GM12878 (cell line): ENCODE results near the gene ETHE1. TPM values are rescaled to one million over a fixed set of nuclear protein-coding genes. Genes with fewer than 3 reads are reported as not detected.

Experiments used
- ATAC-seq: fragments of 200-7000 bp; cut with Tn5 transposase; 3 replicates; pipeline ENCODE4 v1.9.1; 2020; ENCODE audit warnings: mild to moderate bottlenecking, moderate library complexity
- BruUV-seq: library from RNA; stranded (reverse); fragments of 400-500 nt; replicated peaks from 2 replicates; lab custom pipeline; 2021; lab: Mats Ljungman, UMichigan
- CTCF ChIA-PET: fragments of 300-600 bp; sonication (Branson Sonifier 250); formaldehyde crosslinking; extraction: SDS; loops from one replicate; lab custom pipeline; 2021; ENCODE audit warnings: inconsistent platforms; lab: Yijun Ruan, JAX
- POLR2A ChIA-PET: fragments of 350-600 bp; formaldehyde crosslinking; extraction: SDS; loops from one replicate; lab custom pipeline; 2021; ENCODE audit warnings: inconsistent platforms; lab: Charles Lee
- RAD21 ChIA-PET: fragments of 300-600 bp; sonication (Branson Sonifier 250); formaldehyde crosslinking; loops from one replicate; lab custom pipeline; 2023; ENCODE audit warnings: antibody characterized with exemption; ENCODE audit not compliant: unreplicated experiment; lab: Charles Lee
- SMC1A ChIA-PET: fragments of 300-600 bp; sonication (Branson Sonifier 250); formaldehyde crosslinking; loops from one replicate; lab custom pipeline; 2023; ENCODE audit not compliant: unreplicated experiment, uncharacterized antibody; lab: Charles Lee
- DNase-seq: peaks from one replicate; pipeline ENCODE4 v3.0.0-alpha.2; 2011; ENCODE audit warnings: low read depth, low spot score
- FAIRE-seq: peaks from 3 replicates; lab custom pipeline; 2011; peaks lifted over from hg19 to GRCh38; lab: Jason Lieb, UNC
- H2AFZ ChIP-seq: 2 replicates; pipeline ENCODE4 v1.6.0; 2011; ENCODE audit warnings: low read depth, low read length, control low read depth; ENCODE audit not compliant: control insufficient read depth
- H3K27ac ChIP-seq: 2 replicates; pipeline ENCODE4 v1.5.1; 2011; ENCODE audit warnings: control low read depth; ENCODE audit not compliant: control insufficient read depth, insufficient read depth
- H3K27me3 ChIP-seq, 2 experiments: replicated peaks in 1 of 2; 2 replicates each; pipeline versions ENCODE4 v1.6.0 to v1.6.1; 2011; ENCODE audit warnings: low read length in 1 of 2; ENCODE audit not compliant: control insufficient read depth in 2 of 2, insufficient read depth in 2 of 2
- H3K36me3 ChIP-seq, 2 experiments: 2 replicates each; pipeline ENCODE4 v1.5.1; 2011; ENCODE audit warnings: low read length in 1 of 2; ENCODE audit not compliant: control insufficient read depth in 2 of 2, insufficient read depth in 2 of 2
- H3K4me1 ChIP-seq: 2 replicates; pipeline ENCODE4 v1.6.1; 2011; ENCODE audit warnings: mild to moderate bottlenecking, low read length, moderate library complexity, mixed read lengths; ENCODE audit not compliant: control insufficient read depth, insufficient read depth
- H3K4me2 ChIP-seq: 2 replicates; pipeline ENCODE4 v1.6.0; 2011; ENCODE audit warnings: control low read depth; ENCODE audit not compliant: control insufficient read depth, insufficient read depth
- H3K4me3 ChIP-seq: fragments of 200-600 bp; sonication (generic); 2 replicates; pipeline ENCODE4 v1.5.1; 2016
- H3K79me2 ChIP-seq: 2 replicates; pipeline ENCODE4 v1.6.0; 2011; ENCODE audit warnings: low read length; ENCODE audit not compliant: control insufficient read depth, insufficient read depth
- H3K9ac ChIP-seq: 2 replicates; pipeline ENCODE4 v1.8.0; 2011; ENCODE audit warnings: low read length, control low read depth, mixed read lengths; ENCODE audit not compliant: control insufficient read depth, insufficient read depth
- H3K9me3 ChIP-seq: replicated peaks from 3 replicates; pipeline ENCODE4 v1.5.1; 2011; ENCODE audit warnings: mild to moderate bottlenecking, low read length; ENCODE audit not compliant: control insufficient read depth, insufficient read depth
- H4K20me1 ChIP-seq: 2 replicates; pipeline ENCODE4 v1.6.0; 2011; ENCODE audit not compliant: control insufficient read depth, insufficient read depth
- BMI1 ChIP-seq: fragments of 450-650 bp; IDR thresholded peaks from 2 replicates; pipeline ENCODE4 v1.6.1; 2016; ENCODE audit warnings: mild to moderate bottlenecking, moderate library complexity, borderline replicate concordance
- BRCA1 ChIP-seq: IDR thresholded peaks from 2 replicates; pipeline ENCODE4 v1.6.1; 2011; ENCODE audit warnings: low read depth, low read length, improper control_type of control experiment
- HCFC1 ChIP-seq: fragments of 150-350 bp; IDR thresholded peaks from 2 replicates; pipeline ENCODE4 v1.6.1; 2014; ENCODE audit warnings: low read length
- IRF5 ChIP-seq: fragments of 450-650 bp; IDR thresholded peaks from 2 replicates; pipeline ENCODE4 v1.6.1; 2017; ENCODE audit warnings: borderline replicate concordance
- LARP7 ChIP-seq: fragments of 450-650 bp; IDR thresholded peaks from 2 replicates; pipeline ENCODE4 v1.6.1; 2017; ENCODE audit warnings: mild to moderate bottlenecking
- PAX8 ChIP-seq: fragments of 450-650 bp; IDR thresholded peaks from 2 replicates; pipeline ENCODE4 v1.6.1; 2017; ENCODE audit warnings: mild to moderate bottlenecking, moderate library complexity
- PML ChIP-seq: IDR thresholded peaks from 2 replicates; pipeline ENCODE4 v1.6.1; 2012; ENCODE audit warnings: low read length, inconsistent platforms
- RCOR1 ChIP-seq: conservative IDR thresholded peaks from 2 replicates; pipeline ENCODE4 v1.6.1; 2012; ENCODE audit warnings: low read depth, low read length, improper control_type of control experiment
- ZBED1 ChIP-seq: IDR thresholded peaks from 2 replicates; pipeline ENCODE4 v1.6.1; 2016; ENCODE audit warnings: borderline replicate concordance
- WGBS: methylation state at CpG from one replicate; pipeline ENCODE4 v1.1.6; 2016; ENCODE audit warnings: low lambda C conversion rate; ENCODE audit not compliant: insufficient replicate concordance, insufficient coverage; ENCODE audit errors: missing lambda C conversion rate; 5-methylcytosine and 5-hydroxymethylcytosine counted together
- in situ Hi-C: fragments of 300-500 bp; cut with MboI; formaldehyde crosslinking; loops from 9 replicates; pipeline ENCODE4 v1.14.3; 2018; ENCODE audit warnings: mixed read lengths
- intact Hi-C: fragments of 100-400 bp; cut with micrococcal nuclease; formaldehyde crosslinking; loops from one replicate; pipeline ENCODE4 v1.14.2; 2022; ENCODE audit not compliant: unreplicated experiment
- polyA plus RNA-seq, 11 experiments: library from polyadenylated mRNA; depleted of rRNA in 4 of 11; unstranded in 6 of 11; stranded (reverse) in 5 of 11; fragments of >200 nt; fragmentation: Nextera tagmentation in 4 of 11; fragmentation: Illumina TruSeq in 1 of 11; extraction: Ambion mirVana in 4 of 11; extraction: Trizol in 1 of 11; gene quantifications; 1 replicate in 1 of 11; 2 replicates in 10 of 11; pipeline versions ENCODE4 v1.2.1 to v1.2.3, GENCODE V29; 2011 to 2016; ENCODE audit warnings: inconsistent platforms in 2 of 11, missing spikeins in 2 of 11, low read depth in 1 of 11
- total RNA-seq, 4 experiments: library from RNA; depleted of rRNA in 3 of 4; stranded (reverse); fragments of >200 nt in 3 of 4; fragmentation: Illumina TruSeq in 1 of 4; extraction: Trizol in 1 of 4; gene quantifications; 2 replicates each; pipeline versions ENCODE4 v1.2.1 to v1.2.3, GENCODE V29; 2013 to 2021
- TF ChIP-seq, protein P1 (sequence below): fragments of 450-650 bp; IDR thresholded peaks from 2 replicates; pipeline ENCODE4 v1.6.1; 2017; ENCODE audit warnings: mild to moderate bottlenecking, moderate library complexity

Gene ETHE1
- total and polyA plus RNA-seq, 10 of the 15 experiments (the other 5 are each of a cell fraction or from before 2014, with no cell fraction given), result 22.1 to 155 (median 52.7) TPM

DNA sequence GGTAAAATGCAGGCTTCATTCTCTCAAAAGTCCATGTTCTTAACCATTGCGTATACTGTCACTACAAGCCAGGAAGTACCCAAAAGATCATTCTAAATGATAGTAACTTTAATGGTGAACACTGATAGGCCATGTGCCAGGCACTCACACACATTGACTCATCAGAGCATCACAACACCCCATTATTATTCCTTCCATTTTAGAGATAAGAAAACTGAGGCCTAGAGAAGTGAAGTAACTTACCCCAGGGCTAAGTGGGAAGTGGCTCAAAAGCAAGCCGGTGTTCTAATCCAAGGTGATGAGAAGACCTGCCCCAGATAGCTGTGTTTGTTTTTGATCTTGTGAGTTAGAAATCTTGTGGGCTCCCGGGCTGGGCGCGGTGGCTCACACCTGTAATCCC, 21.1 kb downstream of the ETHE1 start (continued):
- TF ChIP-seq, protein P1, sequence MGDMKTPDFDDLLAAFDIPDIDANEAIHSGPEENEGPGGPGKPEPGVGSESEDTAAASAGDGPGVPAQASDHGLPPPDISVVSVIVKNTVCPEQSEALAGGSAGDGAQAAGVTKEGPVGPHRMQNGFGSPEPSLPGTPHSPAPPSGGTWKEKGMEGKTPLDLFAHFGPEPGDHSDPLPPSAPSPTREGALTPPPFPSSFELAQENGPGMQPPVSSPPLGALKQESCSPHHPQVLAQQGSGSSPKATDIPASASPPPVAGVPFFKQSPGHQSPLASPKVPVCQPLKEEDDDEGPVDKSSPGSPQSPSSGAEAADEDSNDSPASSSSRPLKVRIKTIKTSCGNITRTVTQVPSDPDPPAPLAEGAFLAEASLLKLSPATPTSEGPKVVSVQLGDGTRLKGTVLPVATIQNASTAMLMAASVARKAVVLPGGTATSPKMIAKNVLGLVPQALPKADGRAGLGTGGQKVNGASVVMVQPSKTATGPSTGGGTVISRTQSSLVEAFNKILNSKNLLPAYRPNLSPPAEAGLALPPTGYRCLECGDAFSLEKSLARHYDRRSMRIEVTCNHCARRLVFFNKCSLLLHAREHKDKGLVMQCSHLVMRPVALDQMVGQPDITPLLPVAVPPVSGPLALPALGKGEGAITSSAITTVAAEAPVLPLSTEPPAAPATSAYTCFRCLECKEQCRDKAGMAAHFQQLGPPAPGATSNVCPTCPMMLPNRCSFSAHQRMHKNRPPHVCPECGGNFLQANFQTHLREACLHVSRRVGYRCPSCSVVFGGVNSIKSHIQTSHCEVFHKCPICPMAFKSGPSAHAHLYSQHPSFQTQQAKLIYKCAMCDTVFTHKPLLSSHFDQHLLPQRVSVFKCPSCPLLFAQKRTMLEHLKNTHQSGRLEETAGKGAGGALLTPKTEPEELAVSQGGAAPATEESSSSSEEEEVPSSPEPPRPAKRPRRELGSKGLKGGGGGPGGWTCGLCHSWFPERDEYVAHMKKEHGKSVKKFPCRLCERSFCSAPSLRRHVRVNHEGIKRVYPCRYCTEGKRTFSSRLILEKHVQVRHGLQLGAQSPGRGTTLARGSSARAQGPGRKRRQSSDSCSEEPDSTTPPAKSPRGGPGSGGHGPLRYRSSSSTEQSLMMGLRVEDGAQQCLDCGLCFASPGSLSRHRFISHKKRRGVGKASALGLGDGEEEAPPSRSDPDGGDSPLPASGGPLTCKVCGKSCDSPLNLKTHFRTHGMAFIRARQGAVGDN, result no peak
- TF ChIP-seq ZBED1, result no peak

DNA sequence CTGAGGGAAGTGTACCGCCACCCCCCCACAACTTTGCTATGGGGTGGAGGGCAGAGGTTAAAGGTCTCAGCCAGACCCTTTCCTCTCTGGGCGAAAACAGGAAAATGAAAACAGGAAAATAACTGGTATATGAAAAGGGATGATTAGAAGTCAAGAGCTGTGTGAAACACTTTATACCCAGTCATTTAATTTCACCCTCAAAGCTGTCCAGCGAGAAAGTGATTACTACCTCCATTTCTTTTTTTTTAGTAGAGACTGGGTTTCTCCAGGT, 21.9 kb downstream of the ETHE1 start:
- FAIRE-seq (no peak), ATAC-seq (no peak), DNase-seq (no peak)
- Histone ChIP-seq H3K27me3 (no peaks in the 10 kb centered on the region), H3K36me3 (no peaks in the 10 kb centered on the region; a peak in 2 of 4 replicates), H4K20me1 (no peaks in the 10 kb centered on the region), H3K9me3 (no peaks in the 10 kb centered on the region), H3K9ac (peak overlapping the region; percentile 70; the same call in 1 of the 2 replicates), H3K4me2 (peak overlapping the region; percentile 98), H2AFZ (peak overlapping the region; percentile 91; the same call in 1 of the 2 replicates), H3K79me2 (no peaks in the 10 kb centered on the region; the same call in 1 of the 2 replicates), H3K4me1 (peaks cover 4% of the 10 kb centered on the region), H3K27ac (no peak overlapping the region), H3K4me3 (peak overlapping the region; percentile 67; the same call in 1 of the 2 replicates)
- ChIA-PET POLR2A (interaction anchor here (1.2 kb wide), 1 partner anchor 14 kb away, joined by 4 read pairs; no protein-coding TSS in a partner anchor), CTCF (interaction anchor here (1.7 to 3.8 kb wide), 6 partner anchors 15 to 58 kb away, joined by 3 to 42 read pairs (median 8); no protein-coding TSS in a partner anchor), RAD21 (interaction anchor here (1.3 to 2.4 kb wide), 5 partner anchors 14 to 91 kb away, joined by 3 to 22 read pairs (median 6); partner anchors contain the start of genes IRGQ and ZNF576), SMC1A (interaction anchor here (1.4 to 2.2 kb wide), 3 partner anchors 14 to 90 kb away, joined by 5 to 11 read pairs (median 5); no protein-coding TSS in a partner anchor)
- intact Hi-C loops, result no loop called here
- in situ Hi-C loops, result no loop called here
- 100% methylated on average over 3 of the region's 3 CpGs for WGBS
- no TSS peak for BruUV-seq
- TF ChIP-seq, protein P1, result no peak
- TF ChIP-seq IRF5 (no peak), BRCA1 (no peak), PML (no peak), BMI1 (no peak), RCOR1 (no peak), PAX8 (no peak), HCFC1 (no peak), LARP7 (no peak)
